ENCODE data around the gene CROCC2. TPM values are rescaled to one million over a fixed set of nuclear protein-coding genes. Genes with fewer than 3 reads are reported as not detected.

CROCC2 gene
- total and polyA plus RNA-seq, 11 donors = not detected

GRCh38 chr2:240861547-240861946 lies 44.6 kb upstream of the CROCC2 start:
- no peak for TF ChIP-seq CTCF (IDR thresholded peaks at IDR 0.05)
- TF ChIP-seq POLR2A (IDR thresholded peaks at IDR 0.05) = no peak
- no peaks in the 10 kb centered on the region for H3K27me3 ChIP-seq
- intact Hi-C loops (cut with DNase I) = no loop called here
- no peak for ATAC-seq
- no peak for DNase-seq
- H3K9me3 ChIP-seq = no peaks in the 10 kb centered on the region
- H3K4me3 ChIP-seq = no peak overlapping the region
- H3K4me1 ChIP-seq = no peaks in the 10 kb centered on the region
- H3K27ac ChIP-seq = no peak overlapping the region
- 84 to 93% (median 91%) methylated on average over 2 of the region's 2 CpGs for WGBS, 4 donors
- no peaks in the 10 kb centered on the region for H3K36me3 ChIP-seq

GRCh38 chr2:240864475-240864874 lies 41.7 kb upstream of the CROCC2 start:
- 79 to 84% (median 82%) methylated on average over 3 of the region's 3 CpGs for WGBS, 4 donors
- intact Hi-C loops (cut with DNase I) = no loop called here
- no peak for TF ChIP-seq POLR2A (IDR thresholded peaks at IDR 0.05)
- TF ChIP-seq CTCF (IDR thresholded peaks at IDR 0.05) = no peak
- no peaks in the 10 kb centered on the region for H3K4me1 ChIP-seq
- no peak for DNase-seq
- ATAC-seq = no peak
- no peak overlapping the region for H3K4me3 ChIP-seq
- no peaks in the 10 kb centered on the region for H3K27me3 ChIP-seq
- no peak overlapping the region for H3K27ac ChIP-seq
- no peaks in the 10 kb centered on the region for H3K36me3 ChIP-seq
- no peaks in the 10 kb centered on the region for H3K9me3 ChIP-seq

DNA sequence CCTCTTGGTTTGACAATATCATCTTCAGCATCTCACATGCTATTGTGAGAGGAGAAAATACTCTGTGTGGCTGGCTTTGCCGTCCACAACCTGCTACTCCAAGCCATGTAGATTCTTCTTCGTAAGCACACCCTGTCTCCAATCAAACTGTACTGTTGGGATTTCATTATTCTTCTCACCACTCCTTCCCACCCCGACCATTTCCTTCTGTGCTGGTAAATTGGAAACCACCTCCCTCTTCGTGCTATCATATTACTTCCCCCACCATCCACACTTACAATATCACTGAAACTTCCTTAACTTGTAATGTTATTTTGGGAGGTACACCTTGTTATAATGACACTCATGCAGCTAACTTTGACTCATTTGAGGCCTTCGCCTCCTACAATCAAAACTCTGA lies 40.7 kb upstream of the CROCC2 start:
- intact Hi-C loops (cut with DNase I) = no loop called here

More for the DNA sequence above, 40.7 kb upstream of the CROCC2 start:
- Histone ChIP-seq H3K36me3 (no peaks in the 10 kb centered on the region), H3K4me1 (no peaks in the 10 kb centered on the region), H3K9me3 (no peaks in the 10 kb centered on the region), H3K27ac (no peak overlapping the region), H3K27me3 (no peaks in the 10 kb centered on the region), H3K4me3 (no peak overlapping the region)
- no peak for DNase-seq
- 82 to 86% (median 83%) methylated on average over 5 of the region's 5 CpGs for WGBS, 4 donors
- TF ChIP-seq POLR2A (IDR thresholded peaks at IDR 0.05) (no peak), CTCF (IDR thresholded peaks at IDR 0.05) (no peak)
- no peak for ATAC-seq

Data from heart left ventricle (tissue), 16 donors.